Measurements from ENCODE around the gene BCOR. TPM values are rescaled to one million over a fixed set of nuclear protein-coding genes. Genes with fewer than 3 reads are reported as not detected.
A peak's percentile ranks its signal among the peaks of the same experiment; 100 is the strongest.

The BCOR gene
- total RNA-seq, 1 experiment from 2014 or later: 58.8 TPM

GRCh38 chrX:40012039-40012867 is 85.5 kb downstream of the BCOR start:
- Histone ChIP-seq H3K4me1 (ENCODE audit: insufficient read depth, low read length, poor library complexity, severe bottlenecking) (peaks cover 22% of the 10 kb centered on the region), H3K27me3 (replicated peaks; ENCODE audit: insufficient read depth, low read depth, low read length, poor library complexity) (no peaks in the 10 kb centered on the region), H3K4me3 (ENCODE audit: low read depth, low read length, poor library complexity, severe bottlenecking) (no peak overlapping the region), H3K36me3 (ENCODE audit: insufficient read depth, low read length, poor library complexity, severe bottlenecking) (no peaks in the 10 kb centered on the region), H3K9me3 (ENCODE audit: low read depth, low read length, poor library complexity, severe bottlenecking) (no peaks in the 10 kb centered on the region), H3K27ac (ENCODE audit: low read depth, low read length, poor library complexity, severe bottlenecking) (no peak overlapping the region)
- no TSS peak for BruUV-seq (replicated peaks)
- TF ChIP-seq CTCF (conservative IDR thresholded peaks at IDR 0.05; ENCODE audit: low read depth, low read length) (no peak), EZH2 (IDR thresholded peaks at IDR 0.05; ENCODE audit: borderline replicate concordance, low read depth, low read length, poor library complexity, severe bottlenecking) (no peak)
- CTCF ChIA-PET: no interaction called here
- intact Hi-C loops (cut with micrococcal nuclease; ENCODE audit: unreplicated experiment): loop anchor here (5.0 kb wide), 3 partner anchors 80 to 285 kb away; no protein-coding TSS in a partner anchor
- POLR2A ChIA-PET (ENCODE audit: low non-redundant PET): no interaction called here
- no peak for DNase-seq (ENCODE audit: low spot score)

- no peaks in the 10 kb centered on the region for H3K36me3 ChIP-seq (ENCODE audit: insufficient read depth, low read length, poor library complexity, severe bottlenecking)
- no peaks in the 10 kb centered on the region for H3K27me3 ChIP-seq (replicated peaks; ENCODE audit: insufficient read depth, low read depth, low read length, poor library complexity)
- H3K4me3 ChIP-seq (ENCODE audit: low read depth, low read length, poor library complexity, severe bottlenecking): no peak overlapping the region
- POLR2A ChIA-PET (ENCODE audit: low non-redundant PET): no interaction called here
- TF ChIP-seq CTCF (conservative IDR thresholded peaks at IDR 0.05; ENCODE audit: low read depth, low read length): no peak
- DNase-seq (ENCODE audit: low spot score): no peak
- CTCF ChIA-PET: no interaction called here
- intact Hi-C loops (cut with micrococcal nuclease; ENCODE audit: unreplicated experiment): loop anchor here (5.0 kb wide), 3 partner anchors 81 to 284 kb away; no protein-coding TSS in a partner anchor
- no peak overlapping the region for H3K27ac ChIP-seq (ENCODE audit: low read depth, low read length, poor library complexity, severe bottlenecking)
- peaks cover 22% of the 10 kb centered on the region for H3K4me1 ChIP-seq (ENCODE audit: insufficient read depth, low read length, poor library complexity, severe bottlenecking)
- BruUV-seq (replicated peaks): no TSS peak
- H3K9me3 ChIP-seq (ENCODE audit: low read depth, low read length, poor library complexity, severe bottlenecking): no peaks in the 10 kb centered on the region
These were observed 86.3 kb downstream of the BCOR start for GRCh38 chrX:40011322-40012038.

GRCh38 chrX:40010550-40011321 is 87.0 kb downstream of the BCOR start:
- no peak overlapping the region for H3K27ac ChIP-seq (ENCODE audit: low read depth, low read length, poor library complexity, severe bottlenecking)

More at GRCh38 chrX:40010550-40011321, 87.0 kb downstream of the BCOR start:
- Histone ChIP-seq H3K4me3 (ENCODE audit: low read depth, low read length, poor library complexity, severe bottlenecking) (no peak overlapping the region), H3K36me3 (ENCODE audit: insufficient read depth, low read length, poor library complexity, severe bottlenecking) (no peaks in the 10 kb centered on the region), H3K27me3 (replicated peaks; ENCODE audit: insufficient read depth, low read depth, low read length, poor library complexity) (no peaks in the 10 kb centered on the region), H3K9me3 (ENCODE audit: low read depth, low read length, poor library complexity, severe bottlenecking) (no peaks in the 10 kb centered on the region), H3K4me1 (ENCODE audit: insufficient read depth, low read length, poor library complexity, severe bottlenecking) (peaks cover 22% of the 10 kb centered on the region)
- no peak for TF ChIP-seq EZH2 (IDR thresholded peaks at IDR 0.05; ENCODE audit: borderline replicate concordance, low read depth, low read length, poor library complexity, severe bottlenecking)
- no peak for TF ChIP-seq CTCF (conservative IDR thresholded peaks at IDR 0.05; ENCODE audit: low read depth, low read length)
- intact Hi-C loops (cut with micrococcal nuclease; ENCODE audit: unreplicated experiment): loop anchor here (5.0 kb wide), 3 partner anchors 82 to 283 kb away; no protein-coding TSS in a partner anchor
- DNase-seq (ENCODE audit: low spot score): peak; percentile 51
- ChIA-PET CTCF (interaction anchor here (0.6 to 0.7 kb wide), 3 partner anchors 21 to 87 kb away, joined by 3 to 8 read pairs (median 6); partner anchors contain the start of gene BCOR), POLR2A (ENCODE audit: low non-redundant PET) (interaction anchor here (0.6 kb wide), 1 partner anchor 44 kb away, joined by 11 read pairs; no protein-coding TSS in a partner anchor)
- no TSS peak for BruUV-seq (replicated peaks)
